Peyer's patch (tissue), 4 donors: Measurements from ENCODE around the gene ATF6B. TPM values are rescaled to one million over a fixed set of nuclear protein-coding genes. Genes with fewer than 3 reads are reported as not detected.

ENCODE experiments used
- DNase-seq, 3 donors: peaks; one replicate each; pipeline ENCODE4 v3.0.0-alpha.2; 2017 to 2019
- H3K27ac ChIP-seq, 4 donors: fragments of 200-600 bp; sonication (generic); one replicate each; pipeline ENCODE4 v1.5.1; 2016 to 2019
- H3K27me3 ChIP-seq, 2 donors: fragments of 200-600 bp; sonication (generic); one replicate each; pipeline ENCODE4 v1.5.1; 2019
- H3K36me3 ChIP-seq, 3 donors: fragments of 200-600 bp; sonication (generic); one replicate each; pipeline ENCODE4 v1.5.1; 2016 to 2019
- H3K4me1 ChIP-seq, 4 donors: fragments of 200-600 bp; sonication (generic); one replicate each; pipeline ENCODE4 v1.5.1; 2016 to 2019
- H3K4me3 ChIP-seq, 4 donors: fragments of 200-600 bp; sonication (generic); 1 replicate in 3 of 4; 2 replicates in 1 of 4; pipeline ENCODE4 v1.5.1; 2016 to 2019; ENCODE audit warnings: mild to moderate bottlenecking in 1 of 4
- H3K9me3 ChIP-seq, 4 donors: fragments of 200-600 bp; sonication (generic); one replicate each; pipeline ENCODE4 v1.5.1; 2016 to 2019; ENCODE audit warnings: mild to moderate bottlenecking in 1 of 4
- POLR2A ChIP-seq, 2 donors: fragments of 450-650 bp; IDR thresholded peaks; one replicate each; pipeline ENCODE4 v1.5.1; 2017; ENCODE audit warnings: antibody characterized with exemption in 2 of 2, mild to moderate bottlenecking in 2 of 2, moderate library complexity in 2 of 2
- total RNA-seq, 4 donors: library from RNA; depleted of rRNA; stranded (reverse); fragments of >200 nt; gene quantifications; one replicate each; pipeline ENCODE4 v1.1.0, GENCODE V29; 2016
- TF ChIP-seq, protein P1 (sequence below), 6 experiments: fragments of 450-650 bp in 4 of 6; fragments of 200-600 bp in 2 of 6; sonication (generic) in 1 of 6; IDR thresholded peaks; one replicate each; pipeline ENCODE4 v1.5.1; 2017 to 2019; ENCODE audit warnings: antibody characterized with exemption in 6 of 6, mild to moderate bottlenecking in 3 of 6, moderate library complexity in 1 of 6

Gene ATF6B
- total RNA-seq, 4 donors from 2014 or later: 75.3 to 408 (median 156) TPM

DNA sequence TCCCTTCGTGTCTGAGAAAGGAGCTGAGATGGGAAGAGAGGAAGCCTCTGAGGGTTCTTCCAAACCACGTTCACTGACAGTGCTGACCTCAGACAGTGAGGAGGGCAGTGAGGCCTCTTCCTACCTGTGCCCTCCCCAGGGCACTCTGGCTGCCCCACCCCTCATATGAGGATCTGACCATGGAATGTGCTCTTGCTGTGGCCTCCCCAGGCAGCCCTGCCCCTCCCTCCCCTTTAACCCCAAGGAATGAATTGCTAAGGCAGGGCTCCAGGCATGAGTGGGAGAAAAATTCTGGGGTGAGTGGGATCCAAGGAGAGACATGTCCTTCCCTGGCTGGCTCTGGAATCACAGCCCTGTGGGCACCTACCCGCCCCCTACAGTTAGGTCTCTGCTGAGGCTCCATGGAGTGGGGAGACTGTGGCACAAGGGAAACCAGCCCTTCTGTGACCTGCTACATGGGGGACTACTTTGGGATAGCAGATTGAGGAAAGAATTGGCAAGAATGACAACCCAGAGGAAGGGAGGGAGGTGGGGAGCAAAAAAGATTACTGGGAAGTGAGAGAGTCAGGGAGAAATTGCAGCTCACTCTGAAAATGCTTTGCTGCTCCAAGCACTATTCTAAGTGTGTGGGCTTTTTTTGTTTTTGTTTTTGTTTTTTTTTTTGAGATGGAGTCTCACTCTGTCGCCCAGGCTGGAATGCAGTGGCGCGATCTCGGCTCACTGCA lies 48.3 kb downstream of the ATF6B start:
- peak overlapping the region in 1 of 4 donors; percentile 42 for H3K27ac ChIP-seq

DNA sequence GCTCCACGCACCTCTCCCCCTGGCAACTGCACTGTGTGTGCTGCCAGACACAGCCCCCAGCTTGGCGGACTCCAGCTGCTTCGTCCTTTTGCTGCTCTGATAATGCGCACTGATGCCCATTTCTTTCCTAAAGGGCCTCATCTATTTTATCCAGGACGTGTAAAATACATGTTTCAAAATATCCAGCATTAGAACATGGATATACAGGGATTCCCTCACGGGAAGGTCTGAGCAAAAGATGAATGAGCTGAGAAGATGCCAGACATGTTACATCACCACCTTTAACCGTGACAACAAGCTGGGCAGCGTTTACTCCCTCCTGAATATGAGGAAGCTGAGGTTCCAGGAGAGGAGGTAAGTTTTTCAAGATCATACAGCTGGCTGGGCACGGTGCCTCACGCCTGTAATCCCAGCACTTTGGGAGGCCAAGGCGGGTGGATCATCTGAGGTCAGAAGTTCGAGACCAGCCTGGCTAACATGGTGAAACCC lies 51.7 kb downstream of the ATF6B start:
- no peak for DNase-seq
- Histone ChIP-seq H3K27ac (no peak overlapping the region), H3K4me3 (no peak overlapping the region)

More for the DNA sequence above, 48.3 kb downstream of the ATF6B start:
- no peak for DNase-seq
- H3K4me1 ChIP-seq: peaks cover 0 to 6% (median 0%) of the 10 kb centered on the region in 4 donors
- H3K36me3 ChIP-seq: no peaks in the 10 kb centered on the region
- H3K27me3 ChIP-seq: no peaks in the 10 kb centered on the region
- TF ChIP-seq, protein P1, sequence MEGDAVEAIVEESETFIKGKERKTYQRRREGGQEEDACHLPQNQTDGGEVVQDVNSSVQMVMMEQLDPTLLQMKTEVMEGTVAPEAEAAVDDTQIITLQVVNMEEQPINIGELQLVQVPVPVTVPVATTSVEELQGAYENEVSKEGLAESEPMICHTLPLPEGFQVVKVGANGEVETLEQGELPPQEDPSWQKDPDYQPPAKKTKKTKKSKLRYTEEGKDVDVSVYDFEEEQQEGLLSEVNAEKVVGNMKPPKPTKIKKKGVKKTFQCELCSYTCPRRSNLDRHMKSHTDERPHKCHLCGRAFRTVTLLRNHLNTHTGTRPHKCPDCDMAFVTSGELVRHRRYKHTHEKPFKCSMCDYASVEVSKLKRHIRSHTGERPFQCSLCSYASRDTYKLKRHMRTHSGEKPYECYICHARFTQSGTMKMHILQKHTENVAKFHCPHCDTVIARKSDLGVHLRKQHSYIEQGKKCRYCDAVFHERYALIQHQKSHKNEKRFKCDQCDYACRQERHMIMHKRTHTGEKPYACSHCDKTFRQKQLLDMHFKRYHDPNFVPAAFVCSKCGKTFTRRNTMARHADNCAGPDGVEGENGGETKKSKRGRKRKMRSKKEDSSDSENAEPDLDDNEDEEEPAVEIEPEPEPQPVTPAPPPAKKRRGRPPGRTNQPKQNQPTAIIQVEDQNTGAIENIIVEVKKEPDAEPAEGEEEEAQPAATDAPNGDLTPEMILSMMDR (IDR thresholded peaks at IDR 0.05): no peak
- TF ChIP-seq POLR2A (IDR thresholded peaks at IDR 0.05): no peak
- no peaks in the 10 kb centered on the region for H3K9me3 ChIP-seq
- no peak overlapping the region for H3K4me3 ChIP-seq

DNA sequence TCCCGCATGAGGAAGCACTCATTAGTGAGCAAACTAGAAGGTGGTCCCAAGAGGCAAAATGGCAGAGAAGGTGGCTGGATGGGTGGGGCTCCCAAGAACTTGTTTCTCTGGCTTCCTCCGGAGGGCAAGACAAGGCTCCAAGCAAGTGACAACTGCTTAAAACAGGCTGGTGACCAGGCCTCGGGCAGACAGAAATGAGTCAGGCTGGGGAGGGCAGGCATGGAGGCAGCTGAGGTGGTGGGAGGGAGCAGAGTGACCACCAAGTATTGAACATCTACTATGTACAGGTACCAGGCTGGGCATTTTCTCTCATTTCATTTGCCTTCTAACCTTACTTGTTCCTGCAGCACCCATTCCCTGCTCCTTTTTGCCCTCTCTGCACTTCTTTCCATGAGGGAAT lies 52.3 kb downstream of the ATF6B start:
- no peaks in the 10 kb centered on the region for H3K27me3 ChIP-seq
- no peak for TF ChIP-seq POLR2A (IDR thresholded peaks at IDR 0.05)
- TF ChIP-seq, protein P1 (IDR thresholded peaks at IDR 0.05): no peak
- no peak overlapping the region for H3K4me3 ChIP-seq
- no peaks in the 10 kb centered on the region for H3K4me1 ChIP-seq
- no peak overlapping the region for H3K27ac ChIP-seq
- DNase-seq: no peak
- no peaks in the 10 kb centered on the region for H3K9me3 ChIP-seq
- H3K36me3 ChIP-seq: peaks cover 0 to 3% (median 0%) of the 10 kb centered on the region in 3 donors

More for the DNA sequence above, 51.7 kb downstream of the ATF6B start:
- H3K4me1 ChIP-seq: no peaks in the 10 kb centered on the region
- TF ChIP-seq, protein P1 (IDR thresholded peaks at IDR 0.05): no peak
- TF ChIP-seq POLR2A (IDR thresholded peaks at IDR 0.05): no peak
- H3K9me3 ChIP-seq: no peaks in the 10 kb centered on the region
- peaks cover 0 to 3% (median 0%) of the 10 kb centered on the region in 3 donors for H3K36me3 ChIP-seq
- H3K27me3 ChIP-seq: no peaks in the 10 kb centered on the region

DNA sequence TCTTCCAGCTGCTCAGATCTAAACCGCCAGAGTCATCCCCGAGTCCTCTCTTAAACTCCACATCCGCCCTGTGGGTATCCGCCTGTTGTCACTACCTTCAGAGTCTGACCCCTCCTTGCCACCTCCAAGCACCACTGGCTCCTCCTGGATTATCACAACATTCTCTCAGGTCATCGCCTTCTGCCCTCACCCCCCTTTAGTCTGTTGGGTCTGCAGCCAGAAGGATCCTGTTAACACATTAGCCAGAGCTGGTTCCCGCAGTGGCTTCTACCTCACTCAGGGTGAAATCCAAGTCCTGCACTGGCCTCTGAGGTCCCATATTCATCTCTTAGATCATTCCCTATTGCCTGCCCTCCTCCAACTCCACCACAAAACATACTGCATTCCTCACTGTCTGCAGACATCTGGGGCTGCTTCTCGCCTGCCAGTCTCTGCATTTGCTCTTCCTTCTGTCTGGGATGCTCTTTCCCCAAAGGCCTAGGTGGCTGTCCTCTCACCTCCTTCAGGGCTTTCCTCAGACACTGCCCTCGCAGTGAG lies 53.0 kb downstream of the ATF6B start:
- no peaks in the 10 kb centered on the region for H3K27me3 ChIP-seq
- no peak for TF ChIP-seq POLR2A (IDR thresholded peaks at IDR 0.05)
- TF ChIP-seq, protein P1 (IDR thresholded peaks at IDR 0.05): no peak
- no peak overlapping the region for H3K4me3 ChIP-seq
- peaks cover 0 to 3% (median 0%) of the 10 kb centered on the region in 3 donors for H3K36me3 ChIP-seq
- H3K27ac ChIP-seq: no peak overlapping the region
- H3K4me1 ChIP-seq: no peaks in the 10 kb centered on the region
- DNase-seq: no peak
- no peaks in the 10 kb centered on the region for H3K9me3 ChIP-seq

DNA sequence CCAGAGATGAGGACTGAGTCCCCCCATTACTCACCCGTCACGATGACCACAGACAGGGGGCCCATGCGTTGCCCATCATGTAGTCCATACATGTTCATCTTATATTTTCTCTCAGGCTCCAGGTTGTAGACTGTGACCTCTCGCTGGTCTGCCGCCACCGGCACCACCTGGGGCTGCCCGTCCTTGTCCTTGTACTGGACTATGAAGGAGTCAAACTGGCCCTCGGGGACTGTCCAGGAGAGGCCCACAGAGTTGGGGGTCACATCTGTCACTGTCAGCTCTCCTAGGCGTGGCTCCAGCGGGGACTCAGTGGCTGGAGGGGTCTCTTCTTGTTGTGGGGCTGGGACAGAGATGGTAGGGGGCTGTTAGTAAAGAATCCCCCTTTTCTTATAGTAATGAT lies 54.4 kb downstream of the ATF6B start:
- Histone ChIP-seq H3K4me3 (no peak overlapping the region), H3K4me1 (no peaks in the 10 kb centered on the region), H3K9me3 (no peaks in the 10 kb centered on the region), H3K27ac (no peak overlapping the region), H3K27me3 (no peaks in the 10 kb centered on the region), H3K36me3 (peaks cover 0 to 7% (median 0%) of the 10 kb centered on the region in 3 donors)
- TF ChIP-seq, protein P1 (IDR thresholded peaks at IDR 0.05): no peak
- no peak for TF ChIP-seq POLR2A (IDR thresholded peaks at IDR 0.05)
- no peak for DNase-seq
